HG03066 (cell line): Measurements from ENCODE around the gene CEP85L.

ENCODE experiments used
- ATAC-seq: cut with Tn5 transposase; IDR thresholded peaks from one replicate; pipeline ENCODE4 v1.9.1; 2021; ENCODE audit warnings: low read depth; ENCODE audit not compliant: unreplicated experiment

The CEP85L gene

GRCh38 chr6:118630067-118630466 is 21.3 kb downstream of the CEP85L start:
- no peak for ATAC-seq

DNA sequence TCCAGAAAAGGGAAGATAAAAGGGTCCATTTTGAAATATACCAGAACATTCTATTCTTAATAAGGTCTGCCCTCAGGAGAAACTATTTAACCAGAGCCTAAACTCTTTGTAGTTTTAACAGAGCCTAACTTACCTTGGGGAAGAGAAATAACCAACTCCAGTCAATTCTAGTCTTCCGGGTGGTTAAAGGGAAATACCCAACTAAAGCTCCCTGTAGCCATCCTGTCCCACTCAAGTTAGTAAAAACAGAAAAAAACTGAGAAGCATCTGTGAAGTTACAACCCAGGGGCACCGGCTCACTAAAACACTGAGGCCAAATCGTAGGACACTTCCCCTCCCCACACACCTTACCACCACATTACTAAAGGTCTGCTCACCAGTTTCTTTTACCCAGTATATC is 23.7 kb downstream of the CEP85L start:
- ATAC-seq = no peak

- no peak for ATAC-seq
Observed at GRCh38 chr6:118625833-118626232, 25.6 kb downstream of the CEP85L start.

- no peak for ATAC-seq
Observed at GRCh38 chr6:118621799-118622470, 29.5 kb downstream of the CEP85L start.

DNA sequence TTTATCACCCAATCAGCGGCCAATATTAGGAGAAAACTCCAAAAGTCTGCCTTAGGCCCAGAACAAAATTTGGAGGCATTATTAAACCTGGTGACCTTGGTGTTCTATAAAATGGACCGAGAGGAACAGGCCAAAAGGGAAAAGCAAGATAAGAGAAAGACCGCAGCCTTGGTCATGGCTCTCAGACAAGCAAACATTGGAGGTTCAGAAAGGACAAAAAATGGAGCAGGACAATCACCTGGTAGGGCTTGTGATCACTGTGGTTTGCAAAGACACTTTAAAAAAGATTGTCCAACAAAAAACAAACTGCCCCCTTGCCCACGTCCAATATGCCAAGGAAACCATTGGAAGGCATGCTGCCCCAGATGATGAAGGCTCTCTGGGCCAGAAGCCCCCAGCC is 31.2 kb downstream of the CEP85L start:
- ATAC-seq = no peak

- peak; percentile 92 for ATAC-seq
Observed at GRCh38 chr6:118618676-118619377, 32.6 kb downstream of the CEP85L start.

DNA sequence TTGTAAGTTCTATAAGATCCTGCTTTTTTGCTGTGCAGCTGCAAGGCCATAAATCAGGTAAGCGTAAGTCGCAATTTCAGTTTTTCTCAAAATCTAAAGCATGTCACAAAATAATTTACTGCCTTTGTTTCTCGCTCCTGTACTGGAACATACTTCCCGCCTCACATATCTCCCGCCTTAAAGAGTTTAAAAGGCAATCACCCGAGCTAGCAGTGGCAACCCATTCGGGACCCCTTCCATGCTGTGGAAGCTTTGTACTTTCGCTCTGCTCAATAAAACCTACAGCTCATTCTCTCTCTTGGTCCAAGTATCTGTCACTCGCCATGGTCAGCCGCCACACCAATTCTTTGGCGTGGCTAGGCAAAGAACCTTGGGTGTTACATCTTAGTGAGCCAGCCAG is 34.0 kb downstream of the CEP85L start:
- no peak for ATAC-seq

GRCh38 chr6:118611334-118611733 is 40.1 kb downstream of the CEP85L start:
- ATAC-seq = no peak

DNA sequence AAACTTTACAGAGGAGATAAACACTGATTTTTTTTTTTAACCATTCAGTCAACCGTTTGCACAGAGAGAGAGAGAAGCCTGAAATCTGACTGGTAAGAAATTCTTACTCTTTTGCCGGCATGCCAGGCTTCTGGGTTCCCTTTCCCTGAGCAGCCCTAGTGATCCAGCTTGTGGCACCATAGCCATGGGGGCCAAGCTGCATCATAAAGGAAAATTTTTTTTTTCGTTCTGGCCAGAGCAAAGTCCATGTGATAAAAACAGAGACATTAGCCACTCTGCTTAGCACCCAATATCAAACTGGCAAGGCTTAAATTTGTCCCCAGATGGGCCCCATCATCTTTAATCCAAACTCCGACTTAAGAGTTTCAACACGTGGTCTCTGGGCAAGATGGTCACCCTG is 44.5 kb downstream of the CEP85L start:
- no peak for ATAC-seq

- no peak for ATAC-seq
Observed at GRCh38 chr6:118606268-118606667, 45.1 kb downstream of the CEP85L start.

- ATAC-seq = no peak
Observed at GRCh38 chr6:118603372-118603771, 48.0 kb downstream of the CEP85L start.

- no peak for ATAC-seq
Observed at GRCh38 chr6:118602300-118602699, 49.1 kb downstream of the CEP85L start.

- no peak for ATAC-seq
Observed at GRCh38 chr6:118598324-118598723, 53.1 kb downstream of the CEP85L start.

GRCh38 chr6:118597636-118598035 is 53.8 kb downstream of the CEP85L start:
- no peak for ATAC-seq

- ATAC-seq = no peak
Observed at GRCh38 chr6:118596774-118597320, 54.5 kb downstream of the CEP85L start.

DNA sequence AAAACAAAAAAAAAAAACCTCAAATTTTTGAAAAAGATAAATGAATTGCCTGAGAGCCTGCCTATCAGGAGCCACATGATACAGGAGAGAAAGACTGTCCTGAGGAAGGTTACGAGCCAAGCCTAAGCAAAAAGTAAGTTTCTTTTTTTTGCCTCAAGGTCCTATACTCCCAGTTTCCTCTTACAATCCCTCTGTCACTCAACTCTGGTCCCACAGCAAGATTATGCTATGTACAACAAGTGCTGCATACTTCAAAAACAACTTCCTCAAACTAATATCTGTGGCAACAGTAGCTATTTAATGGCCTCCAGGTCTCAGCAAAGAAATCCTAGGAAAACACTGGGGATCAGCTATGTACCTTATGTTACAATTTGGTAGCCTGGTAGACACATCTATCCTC is 56.5 kb downstream of the CEP85L start:
- no peak for ATAC-seq

DNA sequence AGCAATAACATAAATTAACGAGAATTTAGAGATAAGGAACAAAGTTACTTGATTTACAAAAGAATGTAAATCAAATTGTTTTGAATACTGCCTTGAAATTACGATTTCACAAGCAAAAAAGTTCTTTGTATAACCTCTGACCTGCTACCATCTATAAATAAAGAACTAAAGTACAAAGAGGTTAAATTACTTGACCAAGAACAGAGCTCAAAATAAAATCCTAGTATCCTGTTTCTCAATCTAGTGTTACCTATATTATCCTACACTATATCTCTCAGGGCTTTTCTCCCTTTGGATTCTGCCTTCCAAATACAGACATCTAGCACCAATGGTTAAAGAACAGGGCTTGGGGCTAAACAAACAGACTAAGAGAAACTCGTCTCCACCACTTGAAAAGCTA is 59.5 kb downstream of the CEP85L start:
- ATAC-seq = no peak

DNA sequence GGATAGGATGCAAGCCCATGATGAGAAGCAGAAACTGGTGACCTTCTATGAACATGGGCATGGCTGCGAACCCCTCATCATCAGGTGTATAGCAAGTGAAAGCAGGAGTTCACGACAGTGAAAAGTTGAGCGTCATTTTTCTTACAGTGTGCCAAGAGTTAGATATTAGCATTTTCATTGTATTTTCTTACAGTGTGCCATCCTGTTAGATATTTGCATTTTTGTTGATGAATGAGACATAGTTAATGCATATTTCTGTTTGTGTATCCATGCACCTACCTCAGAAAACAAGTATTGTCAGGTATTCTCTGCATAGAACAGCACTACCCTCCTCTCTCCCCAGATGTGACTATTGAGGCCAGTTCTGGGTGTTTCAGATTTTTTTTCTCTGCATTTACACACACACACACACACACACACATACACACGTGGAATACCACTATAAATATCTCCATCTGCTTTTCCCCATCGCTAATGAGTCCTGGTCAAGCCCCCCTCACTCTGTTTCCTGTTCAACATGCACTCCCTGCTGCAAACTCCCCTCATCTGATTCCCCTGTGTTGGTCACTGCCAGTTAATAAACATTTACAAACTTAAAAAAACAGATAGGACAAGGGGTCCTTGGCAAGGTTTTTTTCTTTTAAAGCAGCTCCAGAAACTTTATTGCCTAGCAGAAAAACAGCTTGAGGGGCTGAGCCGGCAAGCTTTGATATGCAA is 61.6 kb downstream of the CEP85L start:
- ATAC-seq = no peak

DNA sequence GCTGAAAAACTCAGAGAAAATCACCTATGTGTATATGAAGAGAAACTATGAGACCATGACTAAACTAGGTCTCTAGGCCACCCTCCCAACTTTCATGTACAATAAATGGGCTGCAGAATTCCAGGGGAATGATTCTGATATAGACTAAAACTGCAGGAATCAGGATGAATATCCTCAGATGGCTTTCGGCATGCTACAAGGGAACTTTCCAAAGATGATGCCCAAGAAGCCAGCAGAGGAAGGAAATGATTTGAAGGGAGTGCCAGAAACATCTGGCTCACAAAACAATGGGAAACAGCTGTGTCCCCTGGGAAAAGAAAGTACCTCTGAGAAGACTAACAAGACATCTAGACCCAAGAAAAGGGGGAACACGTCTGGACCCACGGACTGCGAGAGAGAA is 62.2 kb downstream of the CEP85L start:
- ATAC-seq = no peak

GRCh38 chr6:118588626-118589025 is 62.8 kb downstream of the CEP85L start:
- no peak for ATAC-seq

DNA sequence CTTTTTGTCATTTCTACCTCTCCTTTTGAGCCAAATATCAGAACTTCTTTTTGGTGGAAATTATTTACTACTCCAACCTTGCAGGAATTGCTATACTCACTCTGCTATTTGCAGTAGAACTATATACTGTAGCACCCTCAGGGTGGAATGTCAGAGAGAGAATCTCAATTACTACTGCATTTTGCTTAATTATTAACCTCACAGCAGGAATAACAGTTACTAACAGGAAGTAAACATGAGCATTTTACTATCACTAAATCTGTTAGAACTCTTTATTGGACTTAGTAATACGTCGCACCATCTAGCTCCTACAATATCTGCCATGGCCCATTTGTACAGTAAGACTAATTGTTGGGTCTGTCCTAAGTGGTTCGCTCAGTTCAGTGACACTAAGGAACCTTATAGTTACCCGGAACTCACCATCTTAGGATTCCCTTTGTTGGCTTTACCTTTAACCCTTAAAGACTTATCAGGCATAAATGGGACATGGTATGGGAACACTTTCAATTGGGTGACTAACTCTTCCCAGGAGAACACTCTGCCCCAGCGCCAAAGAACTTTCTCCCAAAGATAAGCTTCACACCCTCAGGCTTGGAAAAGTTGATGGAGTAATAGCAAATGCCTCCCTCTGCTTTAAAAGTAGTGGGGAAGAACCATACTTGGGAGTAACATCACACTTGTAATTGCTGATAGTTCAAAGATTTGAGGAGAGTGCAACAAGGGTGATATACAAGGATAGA is 64.5 kb downstream of the CEP85L start:
- ATAC-seq = no peak
